A549 (cell line): ENCODE results near the gene AGXT. TPM values are rescaled to one million over a fixed set of nuclear protein-coding genes. Genes with fewer than 3 reads are reported as not detected.

Source experiments
- ATAC-seq, 2 experiments: fragments of 200-7000 bp in 1 of 2; fragments of >200 bp in 1 of 2; cut with Nextera tagmentation in 1 of 2; cut with Tn5 transposase in 1 of 2; 3 replicates each; pipeline versions ENCODE4 v1.8.0 to v1.9.1; 2018 to 2020; ENCODE audit warnings: mild to moderate bottlenecking in 1 of 2, moderate library complexity in 1 of 2
- CTCF ChIA-PET: fragments of 300-600 bp; sonication (Branson Sonifier 250); formaldehyde crosslinking; extraction: SDS; loops from one replicate; lab custom pipeline; 2021; ENCODE audit warnings: antibody characterized with exemption, inconsistent platforms; lab: Yijun Ruan, JAX
- POLR2A ChIA-PET: fragments of 350-600 bp; formaldehyde crosslinking; extraction: SDS; loops from one replicate; lab custom pipeline; 2021; ENCODE audit warnings: antibody characterized with exemption, inconsistent platforms; lab: Yijun Ruan, JAX
- DNase-seq, 2 experiments: peaks; one replicate each; pipeline versions ENCODE4 v3.0.0 to v3.0.0-alpha.2; 2011 to 2016; ENCODE audit warnings: low read depth in 1 of 2, low spot score in 1 of 2
- FAIRE-seq: peaks from 2 replicates; lab custom pipeline; 2011; peaks lifted over from hg19 to GRCh38; lab: Jason Lieb, UNC
- H3K27ac ChIP-seq, 2 experiments: fragments of >200 bp; sonication (Bioruptor Twin); formaldehyde crosslinking; 3 replicates each; pipeline ENCODE4 v1.5.1; 2016 to 2017
- H3K4me1 ChIP-seq: fragments of >200 bp; sonication (Bioruptor Twin); formaldehyde crosslinking; 3 replicates; pipeline ENCODE4 v1.6.1; 2016
- H3K4me2 ChIP-seq: fragments of >200 bp; sonication (Bioruptor Twin); formaldehyde crosslinking; 3 replicates; pipeline ENCODE4 v1.6.1; 2016
- H3K4me3 ChIP-seq: fragments of >200 bp; sonication (Bioruptor Twin); formaldehyde crosslinking; 3 replicates; pipeline ENCODE4 v1.5.1; 2016
- H3K9me3 ChIP-seq: fragments of >200 bp; sonication (Bioruptor Twin); formaldehyde crosslinking; 3 replicates; pipeline ENCODE4 v1.6.1; 2016
- BCL3 ChIP-seq: fragments of >200 bp; sonication (Bioruptor Twin); formaldehyde crosslinking; IDR thresholded peaks from 3 replicates; pipeline ENCODE4 v1.6.1; 2016
- FOSB ChIP-seq: fragments of 250-450 bp; sonication (Bioruptor Pico); IDR thresholded peaks from 2 replicates; pipeline ENCODE4 v1.5.0; 2020; ENCODE audit warnings: mild to moderate bottlenecking, moderate library complexity
- FOSL2 ChIP-seq, 2 experiments: fragments of 450-650 bp in 1 of 2; fragments of >200 bp in 1 of 2; sonication (Bioruptor Twin) in 1 of 2; formaldehyde crosslinking; IDR thresholded peaks; 2 replicates each; pipeline versions ENCODE4 v1.5.0 to v1.6.1; 2016 to 2020; ENCODE audit warnings: mild to moderate bottlenecking in 1 of 2, moderate library complexity in 1 of 2
- GATA3 ChIP-seq: IDR thresholded peaks from 2 replicates; pipeline ENCODE4 v1.6.1; 2012; ENCODE audit warnings: borderline replicate concordance
- HES2 ChIP-seq: fragments of >200 bp; sonication (Bioruptor Twin); formaldehyde crosslinking; IDR thresholded peaks from 2 replicates; pipeline ENCODE4 v1.6.1; 2016
- HOXB13 ChIP-seq: fragments of 250-450 bp; sonication (Bioruptor Pico); IDR thresholded peaks from 2 replicates; pipeline ENCODE4 v1.5.0; 2020; ENCODE audit warnings: low read depth, mild to moderate bottlenecking, moderate library complexity
- HOXB5 ChIP-seq: fragments of 250-450 bp; sonication (Bioruptor Pico); IDR thresholded peaks from 2 replicates; pipeline ENCODE4 v1.5.0; 2020; ENCODE audit warnings: mild to moderate bottlenecking, moderate library complexity
- JUNB ChIP-seq: fragments of >200 bp; sonication (Bioruptor Twin); formaldehyde crosslinking; IDR thresholded peaks from 2 replicates; pipeline ENCODE4 v1.6.1; 2016
- KDM1A ChIP-seq: fragments of 200-600 bp; sonication (generic); IDR thresholded peaks from 2 replicates; pipeline ENCODE4 v1.6.1; 2016; ENCODE audit warnings: low read depth, mild to moderate bottlenecking
- MAFK ChIP-seq: fragments of 450-650 bp; IDR thresholded peaks from 2 replicates; pipeline ENCODE4 v1.6.1; 2014; ENCODE audit not compliant: partially characterized antibody
- NPAS2 ChIP-seq: fragments of 250-450 bp; sonication (Bioruptor Pico); IDR thresholded peaks from 2 replicates; pipeline ENCODE4 v1.8.0; 2022; ENCODE audit warnings: mild to moderate bottlenecking, moderate library complexity, borderline replicate concordance
- PBX3 ChIP-seq: IDR thresholded peaks from 2 replicates; pipeline ENCODE4 v1.6.1; 2012
- RAD21 ChIP-seq, 2 experiments: fragments of >200 bp in 1 of 2; sonication (Bioruptor Twin) in 1 of 2; formaldehyde crosslinking in 1 of 2; IDR thresholded peaks in 1 of 2; conservative IDR thresholded peaks in 1 of 2; 2 replicates in 1 of 2; 3 replicates in 1 of 2; pipeline ENCODE4 v1.6.1; 2012 to 2018; ENCODE audit warnings: inconsistent platforms in 1 of 2
- RFX5 ChIP-seq: fragments of 450-650 bp; IDR thresholded peaks from 2 replicates; pipeline ENCODE4 v1.7.1; 2014; ENCODE audit warnings: antibody characterized with exemption, mild to moderate bottlenecking, moderate library complexity
- SMC3 ChIP-seq: fragments of >200 bp; sonication (Bioruptor Twin); formaldehyde crosslinking; IDR thresholded peaks from 3 replicates; pipeline ENCODE4 v1.6.1; 2018; ENCODE audit warnings: inconsistent platforms
- TFCP2L1 ChIP-seq: fragments of 250-450 bp; sonication (Bioruptor Pico); IDR thresholded peaks from 2 replicates; pipeline ENCODE4 v1.5.0; 2021; ENCODE audit warnings: mild to moderate bottlenecking
- ZFP36 ChIP-seq: fragments of 450-650 bp; IDR thresholded peaks from 2 replicates; pipeline ENCODE4 v1.6.1; 2014; ENCODE audit warnings: borderline replicate concordance; ENCODE audit not compliant: partially characterized antibody
- ZNF302 ChIP-seq: fragments of 250-450 bp; sonication (Bioruptor Pico); IDR thresholded peaks from 2 replicates; pipeline ENCODE4 v1.9.0; 2021; ENCODE audit warnings: inconsistent platforms, mild to moderate bottlenecking, moderate library complexity
- WGBS: methylation state at CpG from one replicate; pipeline ENCODE4 v1.1.6; 2017; ENCODE audit errors: missing lambda C conversion rate; 5-methylcytosine and 5-hydroxymethylcytosine counted together
- polyA plus RNA-seq, 4 experiments: library from polyadenylated mRNA; depleted of rRNA in 3 of 4; stranded (reverse); fragments of >200 nt; fragmentation: RNase III in 1 of 4; extraction: RNeasy Plus Mini Kit Qiagen cat#74134 plus additional on column Dnase treatment in 1 of 4; gene quantifications; 2 replicates in 3 of 4; 3 replicates in 1 of 4; pipeline ENCODE4 v1.2.3, GENCODE V29; 2011 to 2017

Gene AGXT
- polyA plus RNA-seq, 2 of the 4 experiments (the other 2 are of a cell fraction) = not detected

- CTCF ChIA-PET = interaction anchor here (1.3 kb wide), 1 partner anchor 10 kb away, joined by 3 read pairs; no protein-coding TSS in a partner anchor
- WGBS = 79% methylated on average over 15 of the region's 19 CpGs
- ATAC-seq (no peak), DNase-seq (no peak)
- H3K4me1 ChIP-seq = peaks cover 64% of the 10 kb centered on the region
- H3K4me3 ChIP-seq = no peak overlapping the region
- no peak for TF ChIP-seq SMC3
- TF ChIP-seq JUNB = no peak
- no peak for TF ChIP-seq HOXB5 (CRISPR knock-in tag)
- no peak for TF ChIP-seq RFX5
- no peak for TF ChIP-seq BCL3
- TF ChIP-seq GATA3 = no peak
- no peak for TF ChIP-seq MAFK
- TF ChIP-seq PBX3 = no peak
- TF ChIP-seq ZNF302 (CRISPR knock-in tag) = no peak
- no peak for TF ChIP-seq HOXB13 (CRISPR knock-in tag)
- TF ChIP-seq KDM1A = no peak
- no peak for TF ChIP-seq RAD21 (conservative IDR thresholded peaks at IDR 0.05 in 1 of 2, IDR thresholded peaks at IDR 0.05 in 1 of 2)
- TF ChIP-seq FOSL2 (IDR thresholded peaks at IDR 0.05) = no peak
- TF ChIP-seq FOSL2 (CRISPR knock-in tag; IDR thresholded peaks at IDR 0.05) = no peak
- no peak for TF ChIP-seq HES2
- TF ChIP-seq, all 56 proteins: peak for 0
- no peak for FAIRE-seq
- Histone ChIP-seq H3K27ac (peak overlapping the region in 1 of 2 experiments; percentile 34; a peak in 1 of 6 replicates), H3K9me3 (no peaks in the 10 kb centered on the region), H3K4me2 (no peak overlapping the region)
- POLR2A ChIA-PET = no interaction called here
Measured at GRCh38 chr2:240919161-240919781, 50.6 kb downstream of the AGXT start.

GRCh38 chr2:240919786-240920782 lies 51.5 kb downstream of the AGXT start:
- WGBS = 92% methylated on average over 24 of the region's 31 CpGs
- ChIA-PET CTCF (interaction anchor here (1.3 kb wide), 1 partner anchor 10 kb away, joined by 3 read pairs; no protein-coding TSS in a partner anchor), POLR2A (no interaction called here)
- FAIRE-seq (no peak), ATAC-seq (no peak), DNase-seq (no peak)
- peak overlapping the region in 1 of 2 experiments; percentile 89; a peak in 4 of 6 replicates for H3K27ac ChIP-seq
- no peaks in the 10 kb centered on the region for H3K9me3 ChIP-seq
- no peak for TF ChIP-seq FOSB (CRISPR knock-in tag)
- TF ChIP-seq HES2 = no peak
- no peak for TF ChIP-seq BCL3
- TF ChIP-seq MAFK = no peak
- no peak for TF ChIP-seq NPAS2 (CRISPR knock-in tag)
- no peak for TF ChIP-seq TFCP2L1 (CRISPR knock-in tag)
- TF ChIP-seq ZFP36 = no peak
- H3K4me3 ChIP-seq = no peak overlapping the region
- H3K4me1 ChIP-seq = peaks cover 55% of the 10 kb centered on the region
- no peak overlapping the region for H3K4me2 ChIP-seq
